Transverse colon (tissue), 4 donors: ENCODE results near the gene ZNHIT6. TPM values are rescaled to one million over a fixed set of nuclear protein-coding genes. Genes with fewer than 3 reads are reported as not detected.

Experiments
- DNase-seq: peaks from one replicate; pipeline ENCODE4 v3.0.0-alpha.2; 2019
- H3K27ac ChIP-seq, 4 donors: fragments of 200-600 bp; sonication (generic); 2 replicates each; pipeline ENCODE4 v1.5.1; 2016 to 2018; ENCODE audit warnings: inconsistent platforms in 4 of 4
- H3K27me3 ChIP-seq: fragments of 200-600 bp; sonication (generic); 2 replicates; pipeline ENCODE4 v1.5.1; 2017; ENCODE audit warnings: inconsistent platforms
- H3K36me3 ChIP-seq, 4 donors: fragments of 200-600 bp; sonication (generic); 2 replicates each; pipeline ENCODE4 v1.5.1; 2017 to 2019; ENCODE audit warnings: inconsistent platforms in 4 of 4
- H3K4me1 ChIP-seq, 4 donors: fragments of 200-600 bp; sonication (generic); 2 replicates each; pipeline ENCODE4 v1.5.1; 2017 to 2020; ENCODE audit warnings: inconsistent platforms in 4 of 4
- H3K4me3 ChIP-seq, 4 donors: fragments of 200-600 bp; sonication (generic); 1 replicate in 1 of 4; 2 replicates in 3 of 4; pipeline versions ENCODE4 v1.5.1 to v1.6.1; 2017 to 2019; ENCODE audit warnings: inconsistent platforms in 4 of 4
- H3K9me3 ChIP-seq, 2 donors: fragments of 200-600 bp; sonication (generic); 2 replicates each; pipeline ENCODE4 v1.5.1; 2017 to 2019; ENCODE audit warnings: inconsistent platforms in 2 of 2
- EP300 ChIP-seq: sonication (generic); formaldehyde crosslinking; IDR thresholded peaks from one replicate; pipeline ENCODE4 v1.6.1; 2017; ENCODE audit warnings: antibody characterized with exemption, low read depth
- POLR2A ChIP-seq: fragments of 450-650 bp; IDR thresholded peaks from one replicate; pipeline ENCODE4 v1.6.1; 2016; ENCODE audit warnings: antibody characterized with exemption, mild to moderate bottlenecking, moderate library complexity
- POLR2AphosphoS5 ChIP-seq, 3 donors: sonication (generic); formaldehyde crosslinking; IDR thresholded peaks; one replicate each; pipeline ENCODE4 v1.6.1; 2016; ENCODE audit warnings: antibody characterized with exemption in 3 of 3
- WGBS, 2 donors: methylation state at CpG; one replicate each; pipeline ENCODE4 v1.1.5; 2018; ENCODE audit warnings: low coverage in 1 of 2; 5-methylcytosine and 5-hydroxymethylcytosine counted together
- in situ Hi-C, 4 donors: fragments of 200-750 bp; cut with MboI; loops; one replicate each; pipeline versions ENCODE4 v1.15.0 to v1.15.1; 2017; ENCODE audit warnings: low sequenced_read_pairs in 3 of 4, low pct_ligation_motif_present in 1 of 4, low pct_unique_long_range_greater_than_20kb in 1 of 4
- intact Hi-C: fragments of 100-400 bp; cut with DNase I; formaldehyde crosslinking; loops from one replicate; pipeline ENCODE4 v1.15.1; 2023; ENCODE audit warnings: low total_unique reads
- total RNA-seq, 4 donors: library from RNA; depleted of rRNA; stranded (reverse); fragments of >200 nt; gene quantifications; one replicate each; pipeline ENCODE4 v1.1.0, GENCODE V29; 2016
- TF ChIP-seq, protein P1 (sequence below), 5 experiments: fragments of 200-600 bp in 3 of 5; fragments of 450-650 bp in 2 of 5; sonication (generic) in 3 of 5; IDR thresholded peaks; 1 replicate in 2 of 5; 2 replicates in 3 of 5; pipeline ENCODE4 v1.5.1; 2016 to 2017; ENCODE audit warnings: antibody characterized with exemption in 5 of 5, inconsistent platforms in 3 of 5, mild to moderate bottlenecking in 2 of 5, moderate library complexity in 1 of 5

ZNHIT6 gene
- total RNA-seq, 4 donors from 2014 or later: 2.6 to 7.8 (median 4.8) TPM

DNA sequence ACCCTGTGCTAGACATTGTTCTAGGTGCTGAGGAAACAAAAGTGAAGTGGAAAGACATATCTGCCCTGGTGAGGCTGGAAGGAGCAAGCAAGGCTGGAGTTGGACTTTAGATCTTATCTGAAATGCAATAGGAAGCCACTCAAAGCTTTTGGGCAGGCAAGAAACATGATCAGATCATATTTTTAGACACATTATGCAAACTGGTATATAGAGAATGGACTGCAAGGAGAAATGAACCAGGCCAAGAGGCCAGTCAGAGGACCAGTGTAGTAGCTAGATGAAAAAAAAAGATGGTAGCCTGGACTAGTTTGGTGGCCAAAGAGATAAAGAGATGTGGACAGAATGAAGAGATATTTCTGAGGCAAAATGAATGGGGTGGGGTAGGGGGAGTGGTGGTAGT lies 81.4 kb downstream of the ZNHIT6 start:
- intact Hi-C loops: no loop called here
- no peak for TF ChIP-seq EP300
- TF ChIP-seq, protein P1, sequence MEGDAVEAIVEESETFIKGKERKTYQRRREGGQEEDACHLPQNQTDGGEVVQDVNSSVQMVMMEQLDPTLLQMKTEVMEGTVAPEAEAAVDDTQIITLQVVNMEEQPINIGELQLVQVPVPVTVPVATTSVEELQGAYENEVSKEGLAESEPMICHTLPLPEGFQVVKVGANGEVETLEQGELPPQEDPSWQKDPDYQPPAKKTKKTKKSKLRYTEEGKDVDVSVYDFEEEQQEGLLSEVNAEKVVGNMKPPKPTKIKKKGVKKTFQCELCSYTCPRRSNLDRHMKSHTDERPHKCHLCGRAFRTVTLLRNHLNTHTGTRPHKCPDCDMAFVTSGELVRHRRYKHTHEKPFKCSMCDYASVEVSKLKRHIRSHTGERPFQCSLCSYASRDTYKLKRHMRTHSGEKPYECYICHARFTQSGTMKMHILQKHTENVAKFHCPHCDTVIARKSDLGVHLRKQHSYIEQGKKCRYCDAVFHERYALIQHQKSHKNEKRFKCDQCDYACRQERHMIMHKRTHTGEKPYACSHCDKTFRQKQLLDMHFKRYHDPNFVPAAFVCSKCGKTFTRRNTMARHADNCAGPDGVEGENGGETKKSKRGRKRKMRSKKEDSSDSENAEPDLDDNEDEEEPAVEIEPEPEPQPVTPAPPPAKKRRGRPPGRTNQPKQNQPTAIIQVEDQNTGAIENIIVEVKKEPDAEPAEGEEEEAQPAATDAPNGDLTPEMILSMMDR (IDR thresholded peaks at IDR 0.05): no peak
- no peak for TF ChIP-seq POLR2A
- no peak for TF ChIP-seq POLR2AphosphoS5 (IDR thresholded peaks at IDR 0.05)
- Histone ChIP-seq H3K27ac (no peak overlapping the region), H3K4me3 (no peak overlapping the region), H3K36me3 (no peaks in the 10 kb centered on the region), H3K4me1 (peaks cover 5 to 17% (median 12%) of the 10 kb centered on the region in 4 donors), H3K27me3 (no peaks in the 10 kb centered on the region), H3K9me3 (peaks cover 3% of the 10 kb centered on the region in 2 donors)
- no peak for DNase-seq
- in situ Hi-C loops: no loop called here

DNA sequence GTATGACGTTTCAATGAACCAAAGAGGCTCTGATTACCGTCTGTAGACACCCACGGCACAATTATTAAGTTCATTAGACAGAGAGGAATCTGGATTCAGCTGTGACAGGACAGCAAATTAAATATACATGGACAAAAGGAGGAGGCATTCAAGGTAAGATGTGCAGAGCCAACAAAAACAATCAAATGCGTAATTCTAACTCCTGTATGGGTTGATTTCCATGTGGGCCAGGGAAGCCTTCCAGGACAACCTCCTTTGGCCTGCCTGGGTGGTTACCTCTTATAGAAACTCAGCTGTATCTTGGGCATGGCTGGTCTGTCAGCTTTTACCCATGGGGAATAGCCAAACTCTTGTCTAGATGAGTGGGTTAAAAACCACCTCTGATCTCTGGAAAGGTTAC lies 83.9 kb downstream of the ZNHIT6 start:
- H3K27ac ChIP-seq: no peak overlapping the region
- intact Hi-C loops (no loop called here), in situ Hi-C loops (no loop called here)
- WGBS, 2 donors: 88 to 91% methylated on average over 4 of the region's 4 CpGs
- H3K4me3 ChIP-seq: no peak overlapping the region
- no peak for DNase-seq
- no peaks in the 10 kb centered on the region for H3K27me3 ChIP-seq
- peaks cover 5 to 12% (median 10%) of the 10 kb centered on the region in 4 donors for H3K4me1 ChIP-seq
- TF ChIP-seq, protein P1 (IDR thresholded peaks at IDR 0.05): no peak
- no peak for TF ChIP-seq POLR2AphosphoS5 (IDR thresholded peaks at IDR 0.05)
- no peak for TF ChIP-seq EP300
- no peak for TF ChIP-seq POLR2A
- H3K9me3 ChIP-seq: peaks cover 10 to 13% of the 10 kb centered on the region in 2 donors
- H3K36me3 ChIP-seq: no peaks in the 10 kb centered on the region

GRCh38 chr1:85623061-85623471 lies 85.2 kb downstream of the ZNHIT6 start:
- intact Hi-C loops (no loop called here), in situ Hi-C loops (no loop called here)
- no peak for TF ChIP-seq EP300
- TF ChIP-seq, protein P1 (IDR thresholded peaks at IDR 0.05): no peak
- TF ChIP-seq POLR2A: no peak
- no peak for TF ChIP-seq POLR2AphosphoS5 (IDR thresholded peaks at IDR 0.05)
- Histone ChIP-seq H3K9me3 (peaks cover 10 to 13% of the 10 kb centered on the region in 2 donors), H3K4me3 (no peak overlapping the region), H3K27me3 (no peaks in the 10 kb centered on the region), H3K36me3 (no peaks in the 10 kb centered on the region), H3K27ac (no peak overlapping the region), H3K4me1 (no peaks in the 10 kb centered on the region)
- 80 to 95% methylated on average over 1 of the region's 1 CpG for WGBS, 2 donors
- DNase-seq: no peak

GRCh38 chr1:85621430-85621829 lies 86.8 kb downstream of the ZNHIT6 start:
- in situ Hi-C loops: no loop called here
- no peaks in the 10 kb centered on the region for H3K36me3 ChIP-seq
- intact Hi-C loops: no loop called here
- no peaks in the 10 kb centered on the region for H3K4me1 ChIP-seq
- H3K4me3 ChIP-seq: no peak overlapping the region
- no peak overlapping the region for H3K27ac ChIP-seq
- 93% methylated on average over 1 of the region's 1 CpG for WGBS, 2 donors
- H3K27me3 ChIP-seq: no peaks in the 10 kb centered on the region
- DNase-seq: no peak
- peaks cover 10 to 13% of the 10 kb centered on the region in 2 donors for H3K9me3 ChIP-seq
- TF ChIP-seq EP300 (no peak), POLR2AphosphoS5 (IDR thresholded peaks at IDR 0.05) (no peak), POLR2A (no peak)
- TF ChIP-seq, protein P1 (IDR thresholded peaks at IDR 0.05): no peak
